ENCODE data around the gene FAM174A.

Gene FAM174A

GRCh38 chr5:100550531-100551051, 15.4 kb downstream of the FAM174A start:
- H3K27ac Mint-ChIP-seq = peak overlapping the region; percentile 53
- no peaks in the 10 kb centered on the region for H3K27me3 Mint-ChIP-seq

GRCh38 chr5:100551183-100551582, 16.0 kb downstream of the FAM174A start:
- no peaks in the 10 kb centered on the region for H3K9me3 Mint-ChIP-seq
- peaks cover 5% of the 10 kb centered on the region for H3K36me3 Mint-ChIP-seq (ENCODE audit: low read depth)
- no peak overlapping the region for H3K27ac Mint-ChIP-seq
- DNase-seq = no peak
- H3K4me3 Mint-ChIP-seq = no peak overlapping the region
- H3K27me3 Mint-ChIP-seq = no peaks in the 10 kb centered on the region
- H3K4me1 Mint-ChIP-seq (ENCODE audit: low read depth) = peaks cover 16% of the 10 kb centered on the region

More at GRCh38 chr5:100550531-100551051, 15.4 kb downstream of the FAM174A start:
- H3K9me3 Mint-ChIP-seq = no peaks in the 10 kb centered on the region
- peaks cover 16% of the 10 kb centered on the region for H3K4me1 Mint-ChIP-seq (ENCODE audit: low read depth)
- H3K4me3 Mint-ChIP-seq = no peak overlapping the region
- DNase-seq = no peak
- peaks cover 3% of the 10 kb centered on the region for H3K36me3 Mint-ChIP-seq (ENCODE audit: low read depth)

GRCh38 chr5:100553209-100553608, 18.0 kb downstream of the FAM174A start:
- Mint-ChIP-seq H3K27ac (no peak overlapping the region), H3K9me3 (peaks cover 2% of the 10 kb centered on the region), H3K36me3 (ENCODE audit: low read depth) (peaks cover 7% of the 10 kb centered on the region), H3K27me3 (no peaks in the 10 kb centered on the region), H3K4me3 (no peak overlapping the region), H3K4me1 (ENCODE audit: low read depth) (peaks cover 17% of the 10 kb centered on the region)
- DNase-seq = no peak

- Mint-ChIP-seq H3K36me3 (ENCODE audit: low read depth) (peaks cover 38% of the 10 kb centered on the region), H3K27ac (no peak overlapping the region), H3K9me3 (peaks cover 2% of the 10 kb centered on the region)
Measured at GRCh38 chr5:100560860-100561259, 25.7 kb downstream of the FAM174A start.

GRCh38 chr5:100562821-100563220, 27.6 kb downstream of the FAM174A start:
- peaks cover 40% of the 10 kb centered on the region for H3K36me3 Mint-ChIP-seq (ENCODE audit: low read depth)
- DNase-seq = no peak
- no peaks in the 10 kb centered on the region for H3K9me3 Mint-ChIP-seq
- H3K4me3 Mint-ChIP-seq = no peak overlapping the region
- H3K27me3 Mint-ChIP-seq = no peaks in the 10 kb centered on the region
- peaks cover 19% of the 10 kb centered on the region for H3K4me1 Mint-ChIP-seq (ENCODE audit: low read depth)
- H3K27ac Mint-ChIP-seq = no peak overlapping the region

More at GRCh38 chr5:100560860-100561259, 25.7 kb downstream of the FAM174A start:
- Mint-ChIP-seq H3K4me3 (no peak overlapping the region), H3K27me3 (no peaks in the 10 kb centered on the region), H3K4me1 (ENCODE audit: low read depth) (peaks cover 6% of the 10 kb centered on the region)
- DNase-seq = no peak

- no peaks in the 10 kb centered on the region for H3K27me3 Mint-ChIP-seq
- peak overlapping the region; percentile 22 for H3K27ac Mint-ChIP-seq
- H3K9me3 Mint-ChIP-seq = no peaks in the 10 kb centered on the region
- no peak for DNase-seq
- H3K4me3 Mint-ChIP-seq = peak overlapping the region; percentile 28
- H3K36me3 Mint-ChIP-seq (ENCODE audit: low read depth) = peaks cover 42% of the 10 kb centered on the region
- H3K4me1 Mint-ChIP-seq (ENCODE audit: low read depth) = peaks cover 19% of the 10 kb centered on the region
Measured at GRCh38 chr5:100566382-100567141, 31.4 kb downstream of the FAM174A start.

- Mint-ChIP-seq H3K4me1 (ENCODE audit: low read depth) (peaks cover 4% of the 10 kb centered on the region), H3K27ac (no peak overlapping the region), H3K36me3 (ENCODE audit: low read depth) (peaks cover 18% of the 10 kb centered on the region), H3K27me3 (no peaks in the 10 kb centered on the region), H3K9me3 (no peaks in the 10 kb centered on the region), H3K4me3 (no peak overlapping the region)
- DNase-seq = no peak
Measured at GRCh38 chr5:100574716-100575115, 39.5 kb downstream of the FAM174A start.

- DNase-seq = no peak
- Mint-ChIP-seq H3K27ac (no peak overlapping the region), H3K9me3 (no peaks in the 10 kb centered on the region), H3K36me3 (ENCODE audit: low read depth) (peaks cover 25% of the 10 kb centered on the region), H3K27me3 (no peaks in the 10 kb centered on the region), H3K4me3 (no peak overlapping the region), H3K4me1 (ENCODE audit: low read depth) (peaks cover 4% of the 10 kb centered on the region)
Measured at GRCh38 chr5:100575815-100576214, 40.6 kb downstream of the FAM174A start.

GRCh38 chr5:100576217-100576751, 41.1 kb downstream of the FAM174A start:
- H3K27ac Mint-ChIP-seq = no peak overlapping the region
- H3K36me3 Mint-ChIP-seq (ENCODE audit: low read depth) = peaks cover 24% of the 10 kb centered on the region
- H3K4me1 Mint-ChIP-seq (ENCODE audit: low read depth) = peaks cover 4% of the 10 kb centered on the region
- no peak overlapping the region for H3K4me3 Mint-ChIP-seq
- no peak for DNase-seq
- H3K27me3 Mint-ChIP-seq = no peaks in the 10 kb centered on the region
- no peaks in the 10 kb centered on the region for H3K9me3 Mint-ChIP-seq

GRCh38 chr5:100577506-100577905, 42.3 kb downstream of the FAM174A start:
- no peaks in the 10 kb centered on the region for H3K27me3 Mint-ChIP-seq
- no peaks in the 10 kb centered on the region for H3K9me3 Mint-ChIP-seq
- peaks cover 21% of the 10 kb centered on the region for H3K36me3 Mint-ChIP-seq (ENCODE audit: low read depth)
- peaks cover 4% of the 10 kb centered on the region for H3K4me1 Mint-ChIP-seq (ENCODE audit: low read depth)
- H3K4me3 Mint-ChIP-seq = no peak overlapping the region
- no peak for DNase-seq
- H3K27ac Mint-ChIP-seq = no peak overlapping the region

GRCh38 chr5:100584069-100584468, 48.9 kb downstream of the FAM174A start:
- Mint-ChIP-seq H3K27ac (no peak overlapping the region), H3K27me3 (no peaks in the 10 kb centered on the region), H3K36me3 (ENCODE audit: low read depth) (peaks cover 21% of the 10 kb centered on the region), H3K4me1 (ENCODE audit: low read depth) (no peaks in the 10 kb centered on the region), H3K4me3 (no peak overlapping the region), H3K9me3 (no peaks in the 10 kb centered on the region)
- DNase-seq = no peak

GRCh38 chr5:100584889-100585288, 49.7 kb downstream of the FAM174A start:
- no peaks in the 10 kb centered on the region for H3K4me1 Mint-ChIP-seq (ENCODE audit: low read depth)
- no peaks in the 10 kb centered on the region for H3K9me3 Mint-ChIP-seq
- H3K27me3 Mint-ChIP-seq = no peaks in the 10 kb centered on the region
- peaks cover 21% of the 10 kb centered on the region for H3K36me3 Mint-ChIP-seq (ENCODE audit: low read depth)
- no peak for DNase-seq
- H3K4me3 Mint-ChIP-seq = no peak overlapping the region
- no peak overlapping the region for H3K27ac Mint-ChIP-seq

- no peak for DNase-seq
- Mint-ChIP-seq H3K27ac (no peak overlapping the region), H3K27me3 (no peaks in the 10 kb centered on the region), H3K9me3 (no peaks in the 10 kb centered on the region), H3K4me3 (no peak overlapping the region), H3K36me3 (ENCODE audit: low read depth) (peaks cover 9% of the 10 kb centered on the region), H3K4me1 (ENCODE audit: low read depth) (no peaks in the 10 kb centered on the region)
Measured at GRCh38 chr5:100590867-100591266, 55.7 kb downstream of the FAM174A start.

GRCh38 chr5:100595152-100595811, 60.1 kb downstream of the FAM174A start:
- Mint-ChIP-seq H3K4me1 (ENCODE audit: low read depth) (no peaks in the 10 kb centered on the region), H3K9me3 (no peaks in the 10 kb centered on the region), H3K27ac (no peak overlapping the region), H3K36me3 (ENCODE audit: low read depth) (no peaks in the 10 kb centered on the region), H3K4me3 (no peak overlapping the region), H3K27me3 (peaks cover 6% of the 10 kb centered on the region)
- DNase-seq = no peak

GRCh38 chr5:100595812-100596173, 60.6 kb downstream of the FAM174A start:
- Mint-ChIP-seq H3K9me3 (no peaks in the 10 kb centered on the region), H3K4me3 (no peak overlapping the region), H3K27ac (no peak overlapping the region), H3K4me1 (ENCODE audit: low read depth) (no peaks in the 10 kb centered on the region), H3K36me3 (ENCODE audit: low read depth) (no peaks in the 10 kb centered on the region), H3K27me3 (peaks cover 6% of the 10 kb centered on the region)
- DNase-seq = no peak

Data from activated T-cell treated with anti-CD3 and anti-CD28 coated beads, Interleukin-2, amount 50 U/mL, for 24 hours (primary cell).